ENCODE data around the gene ZNF865. TPM values are rescaled to one million over a fixed set of nuclear protein-coding genes. Genes with fewer than 3 reads are reported as not detected.

The ZNF865 gene
- 2.9 and 5.8 TPM in 2 replicates for total RNA-seq

DNA sequence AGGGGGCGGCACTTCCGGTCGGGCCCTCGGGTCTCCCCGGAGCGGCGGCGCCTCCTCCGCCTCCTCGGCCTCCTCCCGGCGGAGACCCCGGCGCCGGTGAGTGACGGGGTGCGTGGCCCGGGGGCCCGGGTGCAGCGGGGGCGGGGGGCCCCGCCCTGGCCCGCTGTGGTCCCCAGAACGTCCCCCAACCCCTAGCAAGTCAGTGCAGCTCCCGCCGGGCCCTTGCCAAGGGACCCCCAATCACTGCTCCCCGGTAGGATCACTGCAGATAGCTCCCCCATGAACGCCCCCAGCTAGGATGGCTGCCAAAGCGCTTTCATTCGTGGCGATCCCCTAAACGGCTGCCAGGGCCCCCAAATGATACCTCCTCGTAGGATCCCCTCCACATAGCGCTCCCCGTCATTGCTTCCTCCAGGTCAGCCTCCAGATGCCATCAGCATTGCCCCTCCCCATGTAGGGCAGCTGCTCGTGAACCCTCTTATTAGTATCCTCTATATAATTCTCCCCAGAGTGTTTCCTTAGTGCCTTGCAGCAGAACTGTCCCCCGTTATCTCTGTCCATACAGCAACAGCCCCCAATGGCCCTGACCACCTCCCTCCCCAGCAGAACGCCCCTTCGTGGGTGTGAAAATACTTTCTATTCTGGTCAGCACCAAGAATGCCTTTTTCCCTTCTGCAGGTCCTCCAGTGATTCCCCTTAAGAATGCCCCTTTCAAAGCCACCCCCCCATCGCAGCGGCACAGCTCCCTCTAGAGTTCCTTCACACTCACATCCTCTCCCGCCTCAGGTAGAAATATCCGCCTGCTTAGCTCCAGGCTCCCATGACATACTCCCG is at the start of gene ZNF865:
ZNF865 (plus strand) TSS at position 11 of the 834 bp plus-strand sequence. CDS start 7,972 bp downstream, outside the sequence.

DNA sequence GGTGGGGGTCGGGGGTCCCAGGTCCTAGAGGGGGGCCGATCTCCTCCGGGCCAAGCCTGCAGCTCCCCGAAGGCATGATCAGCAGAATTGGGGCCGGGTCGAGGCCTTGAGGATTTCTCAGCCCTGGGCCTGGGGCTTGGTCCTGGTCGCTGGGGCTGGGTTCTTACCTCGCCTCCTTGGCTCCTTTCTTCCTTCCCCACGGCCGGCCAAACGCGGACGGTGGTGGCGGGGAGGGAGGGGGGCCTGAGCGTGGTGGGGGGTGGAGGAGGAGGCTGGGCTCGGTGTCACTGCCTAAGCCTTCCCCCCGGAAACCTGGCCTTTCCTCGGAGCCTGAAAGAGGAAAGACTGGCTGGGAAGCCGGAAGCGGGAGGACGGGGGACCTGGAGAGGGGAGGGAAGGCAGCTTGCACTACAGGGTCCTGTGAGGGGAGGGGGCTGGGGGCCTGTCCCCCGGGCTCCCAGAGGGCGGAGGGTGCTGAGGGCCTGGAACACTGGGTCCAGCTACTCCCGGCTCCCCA is 24.8 kb upstream of the ZNF865 start, which contains the start of gene ZNF579:
ZNF579 (minus strand) TSS at position 221 of the 517 bp plus-strand sequence. CDS start 1,209 bp downstream, outside the sequence.

DNA sequence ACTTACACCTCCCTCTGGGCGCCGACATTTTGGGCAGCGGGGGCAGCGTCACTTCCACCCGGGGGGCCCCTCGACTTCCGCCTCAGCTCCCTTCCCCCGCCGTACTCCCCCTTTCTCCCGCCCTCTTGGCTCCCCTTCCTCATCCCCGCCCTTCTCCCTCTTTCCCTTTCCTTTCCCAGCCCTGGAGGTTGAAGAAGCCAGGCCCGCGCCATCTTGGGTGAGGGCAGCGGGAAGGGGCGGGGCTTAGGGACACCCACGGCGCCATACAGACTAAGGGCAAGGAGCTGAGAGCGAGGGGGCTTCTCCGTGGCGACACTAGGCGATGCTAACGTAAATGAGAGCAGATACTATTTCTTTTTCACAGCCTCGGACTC is 6.0 kb upstream of the ZNF865 start, which contains the start of gene FIZ1:
FIZ1 (minus strand) TSS at position 50 of the 374 bp plus-strand sequence. CDS start 1,652 bp downstream, outside the sequence.

DNA sequence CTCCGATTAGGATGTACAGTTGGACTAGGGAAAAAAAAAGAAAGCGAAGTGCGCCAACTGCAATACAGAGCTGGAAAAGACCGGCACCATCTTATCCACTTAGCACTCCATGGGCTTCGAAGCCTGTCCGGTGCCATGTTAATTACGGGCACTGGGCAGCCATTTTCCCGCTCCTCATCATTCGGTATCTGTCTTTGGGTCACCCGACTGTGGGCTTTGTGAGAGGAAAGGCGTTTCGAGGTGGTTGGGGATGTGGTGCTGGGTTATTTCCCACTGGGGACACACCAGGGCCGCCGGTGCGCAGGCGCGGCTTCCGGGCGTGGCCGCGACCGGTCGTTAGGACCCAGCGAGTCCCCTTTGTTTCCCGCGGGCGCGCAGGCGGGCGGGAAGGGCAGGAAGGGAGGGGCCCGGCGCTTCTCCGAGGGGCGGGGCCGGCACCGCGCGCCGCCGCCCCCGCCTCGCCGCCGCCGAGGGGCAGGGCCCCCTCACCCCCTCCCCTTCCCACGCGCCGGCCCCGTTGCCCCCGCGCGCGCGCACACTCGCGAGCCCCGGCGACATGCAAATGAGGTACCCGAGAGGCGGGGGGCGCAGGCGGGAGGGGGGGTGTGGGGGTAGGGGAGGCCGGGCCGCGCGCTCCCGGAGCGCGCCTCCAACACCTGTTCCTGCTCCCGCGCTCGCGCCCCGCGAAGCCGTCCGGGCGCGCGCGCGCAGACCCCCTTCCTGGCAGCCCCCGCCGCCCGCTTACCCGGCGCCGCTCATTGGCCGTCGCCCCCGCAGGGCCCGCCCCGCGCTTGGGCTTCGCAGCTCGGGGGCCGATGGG is 5.4 kb upstream of the ZNF865 start, which contains the start of gene ZNF524:
ZNF524 (plus strand) TSS at position 447 of the 820 bp plus-strand sequence. CDS start 1,825 bp downstream, outside the sequence.

DNA sequence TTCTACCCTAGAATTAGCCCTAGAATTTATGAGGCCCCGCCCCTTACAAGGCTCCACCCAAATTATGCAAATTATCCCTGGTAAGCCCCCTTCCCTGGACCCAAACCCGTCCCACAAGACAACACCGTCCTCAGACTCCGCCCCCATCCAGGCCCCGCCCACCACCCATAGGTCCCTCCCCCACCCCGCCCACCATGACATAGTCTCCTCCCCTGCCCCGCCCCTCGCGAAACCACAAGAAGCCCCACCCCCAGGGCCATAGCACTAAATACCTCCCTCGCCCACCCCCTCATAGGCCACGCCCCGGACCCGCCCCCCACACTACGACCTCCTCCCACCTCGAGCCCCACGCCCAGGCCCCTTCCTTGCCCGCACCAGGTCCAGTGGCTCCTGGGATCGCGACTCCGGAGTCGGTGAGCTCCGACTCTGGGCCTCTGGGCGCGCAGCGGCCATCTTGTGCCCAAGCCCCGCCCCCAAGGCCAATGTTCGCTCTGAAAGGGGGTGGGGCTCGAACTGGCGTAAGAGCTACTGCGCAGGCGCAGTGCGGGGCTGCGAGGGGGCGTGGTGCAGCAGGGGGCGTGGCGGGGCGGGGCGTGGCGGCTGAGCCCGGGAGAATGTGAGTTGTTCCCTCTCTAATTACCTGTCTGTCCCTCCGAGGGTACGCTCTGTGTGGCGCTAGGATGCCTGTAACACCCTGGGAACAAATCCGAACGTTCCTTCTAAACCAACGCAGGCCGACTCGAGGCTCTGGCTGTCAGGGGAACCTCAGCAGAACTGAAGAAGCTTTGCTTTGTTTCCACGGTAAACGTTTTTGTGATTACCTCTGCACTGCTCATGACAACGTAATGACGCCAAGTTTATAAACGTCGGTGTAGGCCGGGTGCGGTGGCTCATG is 18.9 kb downstream of the ZNF865 start, which contains the start of gene ZNF784:
ZNF784 (minus strand) TSS at position 458 of the 895 bp plus-strand sequence; CDS start at position 453, 5 bp downstream.

DNA sequence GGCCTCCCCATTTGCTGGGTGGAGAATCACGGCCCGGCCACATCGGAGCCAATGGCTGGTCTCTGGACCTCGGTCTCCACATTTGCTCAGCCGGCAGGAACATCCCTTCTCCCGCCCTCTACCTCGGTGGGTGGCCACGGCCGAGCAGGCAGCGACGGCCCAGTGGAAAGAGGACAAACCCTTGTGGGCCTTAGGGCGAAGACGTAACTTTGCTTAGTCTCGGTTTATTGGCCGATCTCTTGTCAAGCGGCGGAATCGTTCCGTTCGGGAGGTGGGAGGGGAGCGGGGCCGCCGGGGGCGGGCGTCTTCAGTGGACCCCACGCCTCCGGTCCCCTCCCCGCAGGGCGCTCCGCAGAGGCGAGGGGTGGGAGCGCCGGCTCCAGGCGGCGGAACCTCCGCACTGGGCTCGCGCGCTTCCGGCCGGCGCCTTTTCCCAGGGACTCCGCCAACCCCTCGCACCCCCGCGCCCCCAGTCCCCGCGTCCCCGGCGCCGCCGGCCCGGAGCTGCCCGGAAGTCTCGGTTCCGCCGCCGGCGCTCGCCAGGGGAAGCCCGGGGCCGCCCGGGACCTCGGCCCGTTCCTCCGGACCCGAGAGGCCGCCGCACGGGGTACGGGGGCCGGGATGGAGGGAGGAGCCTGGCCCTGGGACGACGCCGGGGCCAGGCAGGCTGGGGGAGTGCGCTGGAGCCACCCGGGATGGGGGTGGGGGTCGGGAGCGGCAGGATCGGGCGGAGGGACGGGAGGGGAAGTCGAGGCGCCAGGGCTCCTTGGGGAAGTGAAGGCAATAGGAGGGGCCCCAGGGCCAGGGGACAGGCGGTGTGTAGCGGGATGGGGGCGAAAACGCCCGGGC is 35.4 kb downstream of the ZNF865 start, which contains the start of gene ZNF580:
ZNF580 (plus strand) TSS at position 426 of the 849 bp plus-strand sequence. CDS start 1,507 bp downstream, outside the sequence.

DNA sequence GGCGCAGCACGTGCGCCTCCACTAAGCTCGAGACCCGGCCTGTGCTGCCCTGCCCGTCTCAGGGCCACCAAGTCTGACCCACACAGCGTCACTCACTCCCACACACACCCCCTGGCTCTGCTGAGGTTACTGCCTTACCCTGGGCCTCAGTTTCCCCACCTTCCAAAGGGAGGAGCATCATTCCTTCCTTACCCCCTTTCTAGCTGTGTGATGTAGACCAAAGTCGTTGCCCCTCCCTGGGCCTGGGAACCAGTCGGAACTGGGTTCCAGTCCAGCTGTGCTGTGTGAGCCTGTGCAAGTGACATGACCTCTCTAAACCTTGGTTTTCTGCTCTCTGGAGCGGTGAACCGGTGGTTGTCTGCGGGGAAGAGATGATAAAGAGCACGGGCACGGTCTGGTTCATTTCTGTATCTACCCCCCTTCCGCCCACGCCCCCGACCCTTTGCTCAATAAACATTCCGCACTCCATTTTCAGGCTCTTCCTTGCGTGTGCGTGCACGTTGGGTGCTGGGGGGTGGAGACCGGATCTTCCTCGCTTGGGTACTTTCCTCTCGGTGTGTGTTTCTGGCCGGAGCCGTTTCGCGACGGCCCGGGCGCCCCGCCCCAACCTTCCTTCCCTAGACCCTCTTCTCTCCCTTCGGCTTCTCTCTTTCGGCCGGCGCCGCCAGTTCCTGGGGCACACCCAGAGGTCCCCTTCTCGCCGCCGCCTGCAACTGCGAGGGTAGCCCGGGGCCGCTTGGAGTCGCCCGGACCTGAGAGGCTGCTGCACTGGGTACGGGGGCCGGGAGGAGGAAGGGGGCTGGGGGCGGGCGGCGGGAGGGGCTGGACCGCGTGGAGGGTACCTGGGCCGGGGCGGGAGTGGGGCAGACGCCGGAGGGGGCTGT is 37.8 kb downstream of the ZNF865 start, which contains the start of gene ZNF581:
ZNF581 (plus strand) TSS at position 647 of the 884 bp plus-strand sequence. CDS start 923 bp downstream, outside the sequence.

DNA sequence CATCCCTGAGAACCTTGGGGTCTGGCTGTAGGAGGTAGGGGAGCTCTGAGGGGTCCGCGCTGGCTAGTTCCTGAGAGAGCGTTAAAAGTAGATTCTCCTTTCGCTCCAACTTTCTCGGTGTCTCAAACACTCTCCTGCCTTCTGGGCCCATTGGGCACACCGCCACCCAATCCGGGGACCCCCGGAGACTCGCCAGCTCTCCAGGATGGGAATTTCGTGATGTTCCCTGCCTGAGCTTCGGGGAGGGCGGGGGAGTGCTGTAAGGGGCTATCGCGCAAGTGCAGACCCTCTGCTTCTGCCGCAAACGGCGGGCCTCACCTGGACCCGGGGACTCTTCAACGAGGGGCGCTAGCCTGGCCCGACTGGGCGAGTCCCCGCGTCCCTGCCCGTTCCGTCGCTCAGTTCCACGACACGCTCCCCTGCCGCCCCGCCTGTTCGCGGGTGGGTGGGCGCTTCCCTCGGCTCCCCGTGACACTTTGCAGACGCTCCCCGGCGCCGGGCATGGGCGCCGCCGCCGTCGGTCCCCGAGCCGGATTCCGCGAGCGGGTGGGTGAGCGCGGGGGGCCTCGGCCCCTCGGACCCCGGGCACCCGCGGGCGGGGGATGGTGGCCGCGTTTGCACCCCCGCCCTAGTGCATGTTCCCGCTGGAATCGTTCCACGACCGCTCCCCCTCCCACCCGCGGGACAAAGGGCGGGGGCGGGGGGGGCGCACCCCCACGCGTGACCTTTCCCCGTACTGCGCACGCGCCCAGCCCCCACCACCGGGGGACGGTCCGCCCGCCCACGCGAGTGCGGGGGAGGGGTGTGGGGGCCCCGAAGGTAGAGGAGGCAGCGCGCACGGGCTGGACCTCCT is 42.5 kb downstream of the ZNF865 start, which contains the start of gene CCDC106:
CCDC106 (plus strand) TSS at position 481 of the 853 bp plus-strand sequence. CDS start 835 bp downstream, outside the sequence.

DNA sequence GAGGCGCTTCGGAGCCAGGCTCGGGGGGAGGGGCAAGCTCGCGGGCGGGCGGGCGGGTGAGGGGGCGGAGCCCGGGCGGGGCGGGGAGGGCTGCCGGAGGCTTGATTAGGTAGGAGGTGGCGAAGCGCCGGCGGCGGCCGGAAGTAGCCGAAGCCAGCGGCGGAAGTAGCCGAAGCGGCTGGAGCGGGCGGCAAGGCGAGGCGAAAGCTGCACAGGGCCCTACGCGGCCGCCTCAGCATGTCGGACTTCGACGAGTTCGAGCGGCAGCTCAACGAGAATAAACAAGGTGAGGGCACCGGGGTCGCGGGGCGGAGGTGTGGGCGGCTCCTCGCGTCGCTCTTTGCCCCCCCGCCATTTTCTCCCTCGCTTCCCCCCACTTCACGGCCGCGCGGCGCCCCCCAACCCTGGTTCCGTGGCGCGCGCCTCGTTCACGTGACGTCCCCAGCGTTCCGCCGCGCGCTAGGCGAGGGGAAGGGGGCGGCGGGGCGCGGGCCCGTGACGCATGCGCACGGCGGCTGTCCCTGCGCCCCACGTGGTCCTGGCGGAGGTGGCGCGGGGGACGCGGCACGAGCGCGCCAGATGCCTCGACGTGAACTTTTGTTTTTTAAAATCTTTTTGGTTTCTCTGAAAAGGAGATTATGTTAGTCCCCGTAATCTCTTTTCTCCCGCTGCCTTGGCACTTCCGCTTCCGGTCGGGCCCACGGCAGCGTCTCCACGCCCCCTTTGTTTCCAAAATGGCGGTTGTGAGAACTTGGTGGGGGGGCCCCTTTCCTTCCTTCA is 49.6 kb downstream of the ZNF865 start, which contains the start of gene U2AF2:
U2AF2 (plus strand) TSS at position 168 of the 780 bp plus-strand sequence; CDS start at position 238, 70 bp downstream.

Other genes with a start within 250 kb of the ZNF865 start
- not detected in 2 replicates for gene GARIN5B, start 242.4 kb upstream of the ZNF865 start, total RNA-seq
- gene IL11, start 235.2 kb upstream of the ZNF865 start, total RNA-seq, result 1.6 and 2.9 TPM in 2 replicates
- not detected in 2 replicates for gene TMEM190, start 228.8 kb upstream of the ZNF865 start, total RNA-seq
- gene TMEM238, start 221.4 kb upstream of the ZNF865 start, total RNA-seq, result not detected in 2 replicates
- 461 and 521 TPM in 2 replicates for gene RPL28, start 219.7 kb upstream of the ZNF865 start, total RNA-seq
- gene UBE2S, start 197.9 kb upstream of the ZNF865 start, total RNA-seq, result 40.5 and 48.0 TPM in 2 replicates
- gene SHISA7, start 162.3 kb upstream of the ZNF865 start, total RNA-seq, result not detected in 2 replicates
- gene ISOC2, start 144.0 kb upstream of the ZNF865 start, total RNA-seq, result 94.4 and 116 TPM in 2 replicates
- not detected in 2 replicates for gene C19orf85, start 140.9 kb upstream of the ZNF865 start, total RNA-seq
- 2.4 and 12.8 TPM in 2 replicates for gene ZNF628, start 129.0 kb upstream of the ZNF865 start, total RNA-seq
- gene NAT14, start 120.5 kb upstream of the ZNF865 start, total RNA-seq, result 10.7 and 13.0 TPM in 2 replicates
- gene SSC5D, start 117.2 kb upstream of the ZNF865 start, total RNA-seq, result 7.0 and 7.9 TPM in 2 replicates
- not detected in 2 replicates for gene SBK2, start 68.5 kb upstream of the ZNF865 start, total RNA-seq
- not detected in 2 replicates for gene SBK3, start 60.1 kb upstream of the ZNF865 start, total RNA-seq
- 4.5 and 6.5 TPM in 2 replicates for gene ZNF579, start 24.8 kb upstream of the ZNF865 start, total RNA-seq
- 2.6 and 7.6 TPM in 2 replicates for gene FIZ1, start 6.1 kb upstream of the ZNF865 start, total RNA-seq
- gene ZNF524, start 5.4 kb upstream of the ZNF865 start, total RNA-seq, result 5.4 and 8.1 TPM in 2 replicates
- 2.9 and 6.1 TPM in 2 replicates for gene ZNF784, start 18.9 kb downstream of the ZNF865 start, total RNA-seq
- 10.0 and 22.4 TPM in 2 replicates for gene ZNF580, start 35.4 kb downstream of the ZNF865 start, total RNA-seq
- 20.0 and 43.3 TPM in 2 replicates for gene ZNF581, start 38.0 kb downstream of the ZNF865 start, total RNA-seq
- 8.5 and 20.3 TPM in 2 replicates for gene CCDC106, start 42.6 kb downstream of the ZNF865 start, total RNA-seq
- gene U2AF2, start 49.4 kb downstream of the ZNF865 start, total RNA-seq, result 88.6 and 122 TPM in 2 replicates
- 128 and 139 TPM in 2 replicates for gene EPN1, start 69.6 kb downstream of the ZNF865 start, total RNA-seq
- gene NLRP9, start 132.8 kb downstream of the ZNF865 start, total RNA-seq, result not detected in 2 replicates
- gene RFPL4A, start 153.4 kb downstream of the ZNF865 start, total RNA-seq, result not detected in 2 replicates
- gene RFPL4AL1, start 163.5 kb downstream of the ZNF865 start, total RNA-seq, result not detected in 2 replicates
- not detected in 2 replicates for gene NLRP11, start 226.4 kb downstream of the ZNF865 start, total RNA-seq
- not detected in 2 replicates for gene NLRP4, start 230.9 kb downstream of the ZNF865 start, total RNA-seq